SK-N-SH (cell line): ENCODE measurements around the gene MCC. TPM values are rescaled to one million over a fixed set of nuclear protein-coding genes. Genes with fewer than 3 reads are reported as not detected.

Experiments
- CTCF ChIA-PET: fragments of 300-600, 350-600 bp; formaldehyde crosslinking; extraction: SDS; loops from one replicate; lab custom pipeline; 2021; lab: Yijun Ruan, JAX
- POLR2A ChIA-PET: fragments of 350-600 bp; sonication (Branson Sonifier 250); formaldehyde crosslinking; extraction: SDS; loops from one replicate; lab custom pipeline; 2020; ENCODE audit warnings: antibody characterized with exemption, inconsistent platforms; lab: Yijun Ruan, JAX
- DNase-seq: peaks from one replicate; pipeline ENCODE4 v3.0.0; 2012
- H2AFZ ChIP-seq: fragments of 200-600 bp; sonication (generic); 2 replicates; pipeline ENCODE4 v1.8.1; 2016; ENCODE audit warnings: antibody characterized with exemption, mild to moderate bottlenecking, low read depth
- H3F3A ChIP-seq: fragments of 200-600 bp; sonication (generic); replicated peaks from 2 replicates; pipeline ENCODE3; 2016; ENCODE audit warnings: antibody characterized with exemption, mild to moderate bottlenecking; ENCODE audit not compliant: insufficient read depth
- H3K27ac ChIP-seq, 2 experiments: fragments of 200-500 bp in 1 of 2; fragments of 200-600 bp in 1 of 2; sonication (Bioruptor generic) in 1 of 2; sonication (generic), shearing (Covaris generic) in 1 of 2; 2 replicates each; pipeline versions ENCODE4 v1.5.1 to v1.6.1; 2014 to 2016; ENCODE audit warnings: low read depth in 2 of 2, inconsistent platforms in 1 of 2, low read length in 1 of 2, mild to moderate bottlenecking in 1 of 2, mixed read lengths in 1 of 2
- H3K27me3 ChIP-seq: fragments of 200-600 bp; sonication (generic), shearing (Covaris generic); 2 replicates; pipeline ENCODE4 v1.6.1; 2016; ENCODE audit warnings: mixed run types; ENCODE audit not compliant: insufficient read depth
- H3K36me3 ChIP-seq, 2 experiments: fragments of 200-500 bp in 1 of 2; fragments of 200-600 bp in 1 of 2; sonication (Bioruptor generic) in 1 of 2; sonication (generic) in 1 of 2; replicated peaks in 1 of 2; 2 replicates each; pipeline versions ENCODE3 to v1.5.1; 2014 to 2016; ENCODE audit warnings: low read length in 1 of 2, mild to moderate bottlenecking in 1 of 2; ENCODE audit not compliant: insufficient read depth in 2 of 2, control insufficient read depth in 1 of 2
- H3K4me1 ChIP-seq, 2 experiments: fragments of 200-500 bp in 1 of 2; fragments of 200-600 bp in 1 of 2; sonication (Bioruptor generic) in 1 of 2; sonication (generic), shearing (Covaris generic) in 1 of 2; 2 replicates each; pipeline versions ENCODE4 v1.5.1 to v1.6.1; 2014 to 2016; ENCODE audit warnings: low read depth in 1 of 2, low read length in 1 of 2, mixed run types in 1 of 2; ENCODE audit not compliant: insufficient read depth in 2 of 2, control insufficient read depth in 1 of 2
- H3K4me2 ChIP-seq: fragments of 200-600 bp; sonication (generic), shearing (Covaris generic); 2 replicates; pipeline ENCODE4 v1.6.1; 2017; ENCODE audit warnings: mixed run types
- H3K4me3 ChIP-seq, 2 experiments: fragments of 200-500 bp in 1 of 2; fragments of 200-600 bp in 1 of 2; sonication (Bioruptor generic) in 1 of 2; sonication (generic), shearing (Covaris generic) in 1 of 2; 2 replicates each; pipeline versions ENCODE4 v1.5.1 to v1.8.1; 2014 to 2016; ENCODE audit warnings: low read depth in 2 of 2, inconsistent platforms in 1 of 2, low read length in 1 of 2, mild to moderate bottlenecking in 1 of 2, mixed read lengths in 1 of 2, moderate library complexity in 1 of 2
- H3K79me2 ChIP-seq: fragments of 200-600 bp; sonication (generic); 2 replicates; pipeline ENCODE4 v1.8.1; 2017; ENCODE audit warnings: mild to moderate bottlenecking; ENCODE audit not compliant: insufficient read depth
- H3K9ac ChIP-seq: fragments of 200-600 bp; sonication (generic); 2 replicates; pipeline ENCODE4 v1.6.1; 2017; ENCODE audit warnings: mixed run types
- H3K9me2 ChIP-seq: fragments of 200-600 bp; sonication (generic); 2 replicates; pipeline ENCODE4 v1.6.1; 2017; ENCODE audit warnings: mixed run types
- H3K9me3 ChIP-seq: fragments of 200-600 bp; sonication (generic); 2 replicates; pipeline ENCODE4 v1.6.1; 2017; ENCODE audit warnings: mixed run types, mild to moderate bottlenecking, moderate library complexity
- H4K20me1 ChIP-seq: fragments of 200-600 bp; sonication (generic); 2 replicates; pipeline ENCODE4 v1.6.1; 2017; ENCODE audit warnings: mild to moderate bottlenecking, mixed run types; ENCODE audit not compliant: insufficient read depth
- CTCF ChIP-seq: fragments of 200-600 bp; sonication (generic); IDR thresholded peaks from 2 replicates; pipeline ENCODE4 v1.6.1; 2017; ENCODE audit warnings: antibody characterized with exemption, mild to moderate bottlenecking, moderate library complexity
- EP300 ChIP-seq, 2 experiments: IDR thresholded peaks; 2 replicates each; pipeline versions ENCODE4 v1.4.0 to v1.6.1; 2012; ENCODE audit warnings: borderline replicate concordance in 1 of 2, low read depth in 1 of 2, low read length in 1 of 2
- GABPA ChIP-seq: IDR thresholded peaks from 2 replicates; pipeline ENCODE4 v1.4.0; 2012; ENCODE audit warnings: low read depth, mild to moderate bottlenecking
- MAX ChIP-seq: IDR thresholded peaks from 2 replicates; pipeline ENCODE4 v1.4.0; 2012; ENCODE audit warnings: low read depth
- MEF2A ChIP-seq: IDR thresholded peaks from 2 replicates; pipeline ENCODE4 v1.4.0; 2012; ENCODE audit warnings: low read depth, borderline replicate concordance
- RAD21 ChIP-seq: IDR thresholded peaks from 2 replicates; pipeline ENCODE4 v1.6.1; 2012; ENCODE audit warnings: mild to moderate bottlenecking, low read length
- SIN3A ChIP-seq: IDR thresholded peaks from 2 replicates; pipeline ENCODE4 v1.6.1; 2012; ENCODE audit warnings: low read depth, mild to moderate bottlenecking, low read length, moderate library complexity, borderline replicate concordance
- SMC3 ChIP-seq: IDR thresholded peaks from 2 replicates; pipeline ENCODE4 v1.6.1; 2012; ENCODE audit warnings: low read depth, low read length, improper control_type of control experiment
- TAF1 ChIP-seq: IDR thresholded peaks from 2 replicates; pipeline ENCODE4 v1.6.1; 2012; ENCODE audit warnings: low read depth, mild to moderate bottlenecking, low read length, moderate library complexity, borderline replicate concordance
- TEAD4 ChIP-seq: IDR thresholded peaks from 2 replicates; pipeline ENCODE4 v1.4.0; 2012; ENCODE audit warnings: mild to moderate bottlenecking, borderline replicate concordance; ENCODE audit not compliant: insufficient read depth
- YY1 ChIP-seq: IDR thresholded peaks from 2 replicates; pipeline ENCODE4 v1.4.0; 2012; ENCODE audit warnings: low read depth, mild to moderate bottlenecking
- WGBS: methylation state at CpG from one replicate; pipeline ENCODE4 v1.1.6; 2017; ENCODE audit warnings: low lambda C conversion rate; 5-methylcytosine and 5-hydroxymethylcytosine counted together
- polyA plus RNA-seq, 3 experiments: library from polyadenylated mRNA; depleted of rRNA; stranded (reverse); fragments of >200 nt; gene quantifications; 2 replicates each; pipeline ENCODE4 v1.2.3, GENCODE V29; 2012
- TF ChIP-seq, protein P1 (sequence below): IDR thresholded peaks from 2 replicates; pipeline ENCODE4 v1.6.1; 2012; ENCODE audit warnings: mild to moderate bottlenecking, low read depth, low read length, moderate library complexity

Gene MCC
- polyA plus RNA-seq, 1 of the 3 experiments (the other 2 are of a cell fraction) = 3.6 TPM

GRCh38 chr5:113273948-113274347 is 214.3 kb downstream of the MCC start (continued):
- TF ChIP-seq YY1 (no peak), CTCF (no peak), GABPA (no peak), MEF2A (no peak)

DNA sequence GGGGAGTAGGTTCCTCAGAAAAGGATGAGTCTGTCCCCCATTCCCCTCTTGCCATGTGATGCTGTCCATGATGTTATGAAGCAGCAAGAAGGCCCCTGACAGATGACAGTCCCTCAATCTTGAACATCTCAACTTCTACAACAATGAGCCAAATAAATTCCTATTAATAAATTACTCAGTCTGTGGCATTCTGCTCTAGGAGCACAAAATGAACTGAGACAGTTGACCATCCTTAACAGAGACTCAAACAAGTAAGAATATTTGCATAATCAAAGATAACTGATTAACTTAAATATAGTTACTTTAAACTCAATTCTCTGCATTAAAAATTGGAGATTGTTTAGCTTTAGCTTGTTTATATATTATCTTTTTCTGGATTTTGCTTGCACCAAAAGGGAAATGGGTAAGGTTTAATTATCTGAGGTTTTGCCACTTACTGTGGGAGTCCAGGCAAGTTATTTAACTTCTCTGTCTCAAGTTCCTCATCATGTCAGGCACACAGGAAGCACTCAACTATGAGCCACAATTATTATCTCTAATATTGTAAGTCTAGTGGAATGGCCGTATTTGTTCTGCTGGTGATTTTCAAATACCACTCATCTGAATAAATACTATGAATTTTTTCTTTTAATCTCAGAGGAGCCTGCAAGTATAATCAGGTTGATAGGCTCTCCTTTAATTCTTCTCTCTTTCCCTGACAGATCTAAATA is 216.4 kb downstream of the MCC start:
- Histone ChIP-seq H3K9me3 (no peaks in the 10 kb centered on the region), H4K20me1 (no peaks in the 10 kb centered on the region), H3K9me2 (no peaks in the 10 kb centered on the region), H3K4me2 (no peak overlapping the region), H3K4me1 (peaks cover 0 to 24% of the 10 kb centered on the region in 2 experiments; a peak in 2 of 4 replicates), H3K9ac (no peak overlapping the region), H3F3A (no peaks in the 10 kb centered on the region), H3K4me3 (no peak overlapping the region), H3K27me3 (no peaks in the 10 kb centered on the region; the same call in 1 of the 2 replicates), H3K36me3 (no peaks in the 10 kb centered on the region)
- WGBS = 50% methylated on average over 1 of the region's 1 CpG
- TF ChIP-seq MAX = no peak
- no peak for TF ChIP-seq TEAD4
- no peak for TF ChIP-seq SMC3
- no peak for TF ChIP-seq TAF1
- no peak for TF ChIP-seq RAD21
- TF ChIP-seq SIN3A = no peak
- no peak for TF ChIP-seq MEF2A
- no peak for TF ChIP-seq EP300 (IDR thresholded peaks at IDR 0.05; ENCODE audit: borderline replicate concordance in 1 of 2, low read depth in 1 of 2, low read length in 1 of 2)
- TF ChIP-seq, protein P1, sequence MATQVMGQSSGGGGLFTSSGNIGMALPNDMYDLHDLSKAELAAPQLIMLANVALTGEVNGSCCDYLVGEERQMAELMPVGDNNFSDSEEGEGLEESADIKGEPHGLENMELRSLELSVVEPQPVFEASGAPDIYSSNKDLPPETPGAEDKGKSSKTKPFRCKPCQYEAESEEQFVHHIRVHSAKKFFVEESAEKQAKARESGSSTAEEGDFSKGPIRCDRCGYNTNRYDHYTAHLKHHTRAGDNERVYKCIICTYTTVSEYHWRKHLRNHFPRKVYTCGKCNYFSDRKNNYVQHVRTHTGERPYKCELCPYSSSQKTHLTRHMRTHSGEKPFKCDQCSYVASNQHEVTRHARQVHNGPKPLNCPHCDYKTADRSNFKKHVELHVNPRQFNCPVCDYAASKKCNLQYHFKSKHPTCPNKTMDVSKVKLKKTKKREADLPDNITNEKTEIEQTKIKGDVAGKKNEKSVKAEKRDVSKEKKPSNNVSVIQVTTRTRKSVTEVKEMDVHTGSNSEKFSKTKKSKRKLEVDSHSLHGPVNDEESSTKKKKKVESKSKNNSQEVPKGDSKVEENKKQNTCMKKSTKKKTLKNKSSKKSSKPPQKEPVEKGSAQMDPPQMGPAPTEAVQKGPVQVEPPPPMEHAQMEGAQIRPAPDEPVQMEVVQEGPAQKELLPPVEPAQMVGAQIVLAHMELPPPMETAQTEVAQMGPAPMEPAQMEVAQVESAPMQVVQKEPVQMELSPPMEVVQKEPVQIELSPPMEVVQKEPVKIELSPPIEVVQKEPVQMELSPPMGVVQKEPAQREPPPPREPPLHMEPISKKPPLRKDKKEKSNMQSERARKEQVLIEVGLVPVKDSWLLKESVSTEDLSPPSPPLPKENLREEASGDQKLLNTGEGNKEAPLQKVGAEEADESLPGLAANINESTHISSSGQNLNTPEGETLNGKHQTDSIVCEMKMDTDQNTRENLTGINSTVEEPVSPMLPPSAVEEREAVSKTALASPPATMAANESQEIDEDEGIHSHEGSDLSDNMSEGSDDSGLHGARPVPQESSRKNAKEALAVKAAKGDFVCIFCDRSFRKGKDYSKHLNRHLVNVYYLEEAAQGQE = no peak
- TF ChIP-seq, all 33 proteins: peak for 0
- H3K79me2 ChIP-seq = no peaks in the 10 kb centered on the region
- no peak overlapping the region for H3K27ac ChIP-seq
- H2AFZ ChIP-seq = no peak overlapping the region
- no peak for DNase-seq
- POLR2A ChIA-PET = no interaction called here
- CTCF ChIA-PET = no interaction called here
